Activated naive CD4-positive, alpha-beta T cell treated with anti-CD3 and anti-CD28 coated beads, Interleukin-2, amount 10 ng/mL, durations not matched to agents 7 days and 5 days (primary cell): ENCODE data around the gene PRKCA.

Source experiments
- CTCF ChIA-PET: fragments of 350-600 bp; sonication (Branson Sonifier 250); formaldehyde crosslinking; loops from one replicate; lab custom pipeline; 2021; ENCODE audit warnings: antibody characterized with exemption; lab: Charles Lee
- DNase-seq: peaks from one replicate; pipeline ENCODE4 v3.0.0-alpha.2; 2020
- H3K27ac Mint-ChIP-seq: one replicate; pipeline ENCODE4 v1.8.0; 2021; ENCODE audit warnings: mild to moderate bottlenecking, moderate library complexity, mixed read lengths
- H3K27me3 Mint-ChIP-seq: one replicate; pipeline ENCODE4 v1.8.0; 2021; ENCODE audit warnings: mild to moderate bottlenecking, mixed read lengths
- H3K36me3 Mint-ChIP-seq: one replicate; pipeline ENCODE4 v1.8.0; 2021; ENCODE audit warnings: mixed read lengths
- H3K4me1 Mint-ChIP-seq: one replicate; pipeline ENCODE4 v1.8.0; 2021; ENCODE audit warnings: mixed read lengths
- H3K4me3 Mint-ChIP-seq: one replicate; pipeline ENCODE4 v1.8.0; 2021; ENCODE audit warnings: mild to moderate bottlenecking, moderate library complexity, mixed read lengths
- H3K9me3 Mint-ChIP-seq: one replicate; pipeline ENCODE4 v1.8.0; 2021; ENCODE audit warnings: mixed read lengths

Gene PRKCA

DNA sequence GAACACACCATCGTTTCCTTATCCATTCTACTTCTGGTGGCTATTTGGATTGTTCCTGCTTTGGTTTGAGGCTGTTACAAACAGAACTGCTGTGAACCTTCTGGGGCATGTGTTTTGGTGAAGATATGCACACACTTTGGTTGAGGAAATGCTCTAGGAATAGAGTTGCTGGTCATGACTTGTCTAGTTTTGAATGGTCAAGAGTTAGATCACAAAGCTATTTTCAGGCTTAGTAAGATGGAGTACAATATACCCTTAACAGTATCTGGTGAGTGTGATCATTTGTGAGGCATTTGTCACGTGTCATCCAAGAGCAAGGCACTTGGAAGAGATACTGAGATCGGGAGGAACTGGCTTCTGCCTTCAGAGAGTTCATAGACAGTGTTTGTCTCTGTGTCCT, 485.5 kb downstream of the PRKCA start:
- no peak for DNase-seq
- no peaks in the 10 kb centered on the region for H3K27me3 Mint-ChIP-seq
- H3K4me1 Mint-ChIP-seq: peaks cover 10% of the 10 kb centered on the region
- H3K36me3 Mint-ChIP-seq: peaks cover 52% of the 10 kb centered on the region
- CTCF ChIA-PET: no interaction called here
- H3K4me3 Mint-ChIP-seq: no peak overlapping the region
- H3K27ac Mint-ChIP-seq: peak overlapping the region; percentile 16
- no peaks in the 10 kb centered on the region for H3K9me3 Mint-ChIP-seq

DNA sequence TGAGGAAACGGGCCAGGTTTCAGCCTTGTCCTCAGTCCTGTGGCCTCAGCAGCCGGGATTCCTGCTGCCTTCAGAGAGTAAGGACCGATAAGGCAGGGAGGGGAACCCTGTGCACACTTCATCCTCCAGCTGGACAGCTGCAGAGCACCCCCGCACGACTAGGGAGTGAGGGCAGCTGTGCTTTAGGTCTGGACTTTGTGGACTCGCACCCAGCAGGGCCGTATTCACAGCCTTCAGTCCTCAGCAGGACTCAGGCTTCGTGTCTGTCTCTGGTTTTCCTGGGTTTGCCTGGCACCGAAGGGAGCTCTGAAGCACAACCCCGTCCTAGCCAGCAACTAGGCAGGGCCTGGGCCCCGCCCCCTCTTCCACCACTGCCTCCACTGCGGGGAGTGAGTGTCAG, 486.7 kb downstream of the PRKCA start:
- Mint-ChIP-seq H3K9me3 (no peaks in the 10 kb centered on the region), H3K27me3 (no peaks in the 10 kb centered on the region), H3K4me1 (peaks cover 10% of the 10 kb centered on the region), H3K36me3 (peaks cover 61% of the 10 kb centered on the region), H3K4me3 (no peak overlapping the region), H3K27ac (no peak overlapping the region)
- no peak for DNase-seq
- CTCF ChIA-PET: no interaction called here

DNA sequence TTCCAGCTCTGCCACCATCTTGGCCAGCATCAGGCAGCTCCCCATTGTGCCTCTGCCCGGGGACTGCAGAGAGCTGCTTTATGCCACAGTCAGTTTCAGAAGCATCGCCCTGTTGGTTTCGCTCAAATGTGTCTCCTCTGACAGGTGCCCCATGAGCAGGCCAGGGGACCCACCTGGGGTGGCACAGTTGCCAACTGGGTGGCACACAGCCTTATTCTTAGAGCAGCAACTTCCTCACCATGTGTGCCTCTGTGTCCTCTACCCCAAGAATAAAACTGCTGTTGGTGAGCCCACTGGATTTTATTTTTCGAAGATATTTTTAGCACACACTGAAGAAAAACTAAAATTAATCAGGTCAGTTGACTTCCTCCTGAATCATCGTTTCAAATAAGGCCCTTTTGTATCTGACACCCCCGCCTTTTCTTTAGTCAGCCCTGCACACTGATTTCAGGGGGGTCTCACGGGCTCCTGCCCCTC, 487.6 kb downstream of the PRKCA start:
- H3K36me3 Mint-ChIP-seq: peaks cover 64% of the 10 kb centered on the region
- H3K9me3 Mint-ChIP-seq: no peaks in the 10 kb centered on the region
- CTCF ChIA-PET: no interaction called here
- H3K4me3 Mint-ChIP-seq: no peak overlapping the region
- H3K27me3 Mint-ChIP-seq: no peaks in the 10 kb centered on the region
- no peak overlapping the region for H3K27ac Mint-ChIP-seq
- no peak for DNase-seq
- peaks cover 10% of the 10 kb centered on the region for H3K4me1 Mint-ChIP-seq

DNA sequence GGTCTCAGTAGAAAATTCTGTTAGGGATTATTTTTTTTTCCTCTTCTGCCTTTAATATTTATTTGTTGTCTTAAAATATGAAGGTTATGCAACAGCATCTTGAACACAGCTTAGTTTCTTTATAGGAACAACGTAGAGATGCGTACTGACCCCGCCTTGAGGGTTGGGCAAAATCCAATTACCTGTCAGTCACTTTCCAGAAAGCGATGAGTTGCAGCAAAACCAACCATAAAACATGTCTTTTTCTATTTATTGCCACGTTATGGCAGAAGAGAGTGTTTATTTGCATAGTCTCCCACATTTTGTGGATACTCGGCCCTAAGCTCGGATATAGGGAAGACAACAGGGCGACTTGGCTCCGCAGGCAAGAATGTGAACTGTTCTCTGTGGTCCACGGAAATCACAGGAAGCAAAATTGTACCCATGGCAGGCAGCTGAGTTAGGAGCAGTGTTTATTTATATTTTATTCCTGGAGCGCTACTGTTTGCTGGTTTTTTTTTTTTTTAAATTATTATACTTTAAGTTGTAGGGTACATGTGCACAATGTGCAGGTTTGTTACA, 488.2 kb downstream of the PRKCA start:
- no peak overlapping the region for H3K27ac Mint-ChIP-seq
- H3K4me1 Mint-ChIP-seq: peaks cover 10% of the 10 kb centered on the region
- peaks cover 67% of the 10 kb centered on the region for H3K36me3 Mint-ChIP-seq
- CTCF ChIA-PET: no interaction called here
- H3K9me3 Mint-ChIP-seq: no peaks in the 10 kb centered on the region
- H3K4me3 Mint-ChIP-seq: no peak overlapping the region
- H3K27me3 Mint-ChIP-seq: no peaks in the 10 kb centered on the region
- no peak for DNase-seq

DNA sequence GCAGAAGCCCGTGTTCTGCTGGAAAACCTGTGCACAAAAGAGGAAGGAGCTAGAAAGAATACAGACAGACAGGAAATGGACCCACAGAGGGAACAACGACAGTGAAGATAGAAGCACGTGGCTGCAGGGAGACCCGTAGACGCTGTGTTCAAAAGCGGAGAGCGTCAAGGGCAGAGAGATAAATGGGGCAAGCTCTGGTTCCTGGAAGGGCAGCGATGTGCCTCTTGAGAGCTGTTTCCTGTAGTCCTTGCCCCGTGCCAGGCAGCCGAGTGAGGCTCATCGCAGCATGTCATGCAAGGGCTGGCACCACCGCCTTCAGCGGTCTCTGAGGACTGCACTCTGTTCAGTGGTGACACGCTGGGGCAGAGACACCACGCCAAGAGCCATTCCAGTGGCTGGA, 488.9 kb downstream of the PRKCA start:
- no peak overlapping the region for H3K4me3 Mint-ChIP-seq
- no peaks in the 10 kb centered on the region for H3K27me3 Mint-ChIP-seq
- H3K36me3 Mint-ChIP-seq: peaks cover 69% of the 10 kb centered on the region
- H3K4me1 Mint-ChIP-seq: peaks cover 10% of the 10 kb centered on the region
- H3K9me3 Mint-ChIP-seq: no peaks in the 10 kb centered on the region
- DNase-seq: no peak
- CTCF ChIA-PET: no interaction called here
- H3K27ac Mint-ChIP-seq: peak overlapping the region; percentile 54

DNA sequence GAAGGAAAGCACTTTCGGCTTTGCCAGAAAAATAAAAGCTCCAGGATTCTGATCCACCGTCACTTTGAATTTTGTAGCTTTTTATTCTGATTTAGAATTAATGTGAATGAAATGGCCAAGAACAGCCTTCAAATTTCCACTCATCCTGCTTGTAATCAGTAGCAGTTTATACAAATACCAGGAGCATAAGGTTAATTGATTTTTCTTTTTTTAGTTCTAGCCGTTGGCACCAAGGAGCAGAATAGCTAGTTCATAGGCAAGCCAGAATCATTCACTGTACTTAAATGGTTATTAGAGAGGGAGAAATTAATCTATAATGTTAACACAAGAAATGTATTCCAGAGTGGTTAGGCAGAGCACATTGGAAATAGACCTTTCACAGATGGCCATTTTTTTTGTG, 491.4 kb downstream of the PRKCA start:
- Mint-ChIP-seq H3K36me3 (peaks cover 66% of the 10 kb centered on the region), H3K27me3 (no peaks in the 10 kb centered on the region), H3K9me3 (peaks cover 10% of the 10 kb centered on the region), H3K27ac (no peak overlapping the region), H3K4me3 (no peak overlapping the region), H3K4me1 (peaks cover 10% of the 10 kb centered on the region)
- CTCF ChIA-PET: no interaction called here
- no peak for DNase-seq

DNA sequence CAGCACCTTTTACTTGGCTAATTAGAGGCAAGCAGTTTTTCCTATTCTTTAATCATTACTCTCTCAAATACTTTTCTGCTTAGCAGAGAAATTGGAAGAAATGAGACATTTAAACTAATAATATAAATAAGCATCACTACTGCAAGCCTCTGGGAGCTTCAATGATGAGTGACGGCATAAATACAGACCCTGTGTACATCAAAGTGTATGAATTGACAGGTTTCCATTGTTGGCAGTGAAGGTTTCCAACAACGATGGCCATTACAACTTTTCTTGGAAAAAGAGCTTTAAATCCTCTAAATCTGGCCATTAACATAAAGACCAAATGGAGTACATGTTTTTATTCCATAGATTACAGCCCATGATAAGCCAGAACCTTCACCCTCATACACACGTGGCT, 493.1 kb downstream of the PRKCA start:
- H3K27me3 Mint-ChIP-seq: no peaks in the 10 kb centered on the region
- CTCF ChIA-PET: no interaction called here
- no peak overlapping the region for H3K27ac Mint-ChIP-seq
- no peak overlapping the region for H3K4me3 Mint-ChIP-seq
- H3K9me3 Mint-ChIP-seq: peaks cover 10% of the 10 kb centered on the region
- H3K4me1 Mint-ChIP-seq: peaks cover 9% of the 10 kb centered on the region
- DNase-seq: no peak
- H3K36me3 Mint-ChIP-seq: peaks cover 58% of the 10 kb centered on the region

DNA sequence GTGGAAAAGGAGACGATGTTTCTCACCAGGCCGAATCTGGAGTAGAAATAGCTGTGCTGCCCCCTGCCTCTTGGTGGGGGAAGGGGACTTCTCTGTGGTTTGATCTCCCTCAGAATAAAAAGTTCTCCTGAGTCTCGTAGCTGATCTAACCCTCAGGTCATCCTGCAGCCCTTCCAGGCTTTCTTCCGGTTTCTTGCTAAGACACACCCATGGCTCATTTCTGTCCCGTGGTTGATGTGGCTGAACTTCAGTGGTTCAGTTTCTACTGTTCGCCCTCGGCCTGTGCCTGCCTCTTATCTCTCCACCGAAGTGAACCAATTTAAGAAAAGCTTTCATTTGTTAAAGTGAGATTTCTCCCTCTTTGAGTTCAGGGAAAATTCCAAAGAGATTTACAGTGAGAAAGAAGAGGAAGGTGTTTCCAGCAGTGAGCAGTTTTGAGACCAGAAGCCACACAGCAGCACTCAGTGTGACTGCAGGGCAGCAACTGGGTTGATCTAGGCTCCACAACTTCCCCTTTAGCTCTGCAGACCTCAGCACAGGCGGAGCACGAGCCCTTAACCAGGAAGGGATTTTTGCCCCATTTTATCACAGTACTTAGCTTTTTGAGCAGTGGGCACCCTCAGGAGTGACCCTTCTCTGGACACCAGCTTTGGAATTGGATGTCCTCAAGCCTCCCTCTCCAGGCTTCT, 497.6 kb downstream of the PRKCA start:
- CTCF ChIA-PET: no interaction called here
- Mint-ChIP-seq H3K27me3 (no peaks in the 10 kb centered on the region), H3K4me1 (no peaks in the 10 kb centered on the region), H3K9me3 (peaks cover 10% of the 10 kb centered on the region), H3K27ac (no peak overlapping the region), H3K36me3 (peaks cover 46% of the 10 kb centered on the region), H3K4me3 (no peak overlapping the region)
- no peak for DNase-seq

DNA sequence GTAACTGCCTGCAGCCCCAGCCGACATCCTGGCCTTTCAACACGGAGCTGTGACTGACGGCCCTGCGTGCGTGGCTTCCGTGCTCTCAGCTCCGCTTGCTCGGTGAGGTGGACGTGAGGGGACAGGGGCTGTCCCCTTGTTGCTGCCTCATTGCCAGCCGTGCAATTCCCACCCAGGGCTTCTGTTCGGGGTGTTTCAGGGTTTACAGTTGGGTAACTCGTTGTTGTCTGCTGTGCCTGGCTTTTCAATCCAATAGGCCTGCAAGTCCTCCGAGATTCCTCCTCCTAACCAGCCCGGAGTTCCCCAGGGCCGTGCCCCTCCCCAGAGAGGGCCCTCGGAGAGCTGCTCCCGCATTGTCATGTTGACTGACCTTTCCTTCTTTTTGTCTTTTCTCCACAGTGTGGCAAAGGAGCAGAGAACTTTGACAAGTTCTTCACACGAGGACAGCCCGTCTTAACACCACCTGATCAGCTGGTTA, 501.1 kb downstream of the PRKCA start:
- CTCF ChIA-PET: interaction anchor here (0.9 kb wide), 1 partner anchor 12 kb away, joined by 3 read pairs; no protein-coding TSS in a partner anchor
- Mint-ChIP-seq H3K27ac (peak overlapping the region; percentile 74), H3K4me3 (no peak overlapping the region), H3K4me1 (peaks cover 18% of the 10 kb centered on the region), H3K36me3 (peaks cover 38% of the 10 kb centered on the region), H3K9me3 (no peaks in the 10 kb centered on the region), H3K27me3 (no peaks in the 10 kb centered on the region)
- no peak for DNase-seq

DNA sequence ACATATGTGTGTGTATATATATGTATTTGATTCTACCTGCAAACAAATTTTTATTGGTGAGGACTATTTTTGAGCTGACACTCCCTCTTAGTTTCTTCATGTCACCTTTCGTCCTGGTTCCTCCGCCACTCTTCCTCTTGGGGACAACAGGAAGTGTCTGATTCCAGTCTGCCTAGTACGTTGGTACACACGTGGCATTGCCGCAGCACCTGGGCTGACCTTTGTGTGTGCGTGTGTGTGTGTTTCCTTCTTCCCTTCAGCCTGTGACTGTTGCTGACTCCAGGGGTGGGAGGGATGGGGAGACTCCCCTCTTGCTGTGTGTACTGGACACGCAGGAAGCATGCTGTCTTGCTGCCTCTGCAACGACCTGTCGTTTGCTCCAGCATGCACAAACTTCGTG, 503.2 kb downstream of the PRKCA start:
- DNase-seq: no peak
- CTCF ChIA-PET: no interaction called here
- no peak overlapping the region for H3K27ac Mint-ChIP-seq
- no peak overlapping the region for H3K4me3 Mint-ChIP-seq
- no peaks in the 10 kb centered on the region for H3K27me3 Mint-ChIP-seq
- peaks cover 18% of the 10 kb centered on the region for H3K4me1 Mint-ChIP-seq
- H3K36me3 Mint-ChIP-seq: peaks cover 36% of the 10 kb centered on the region
- no peaks in the 10 kb centered on the region for H3K9me3 Mint-ChIP-seq

DNA sequence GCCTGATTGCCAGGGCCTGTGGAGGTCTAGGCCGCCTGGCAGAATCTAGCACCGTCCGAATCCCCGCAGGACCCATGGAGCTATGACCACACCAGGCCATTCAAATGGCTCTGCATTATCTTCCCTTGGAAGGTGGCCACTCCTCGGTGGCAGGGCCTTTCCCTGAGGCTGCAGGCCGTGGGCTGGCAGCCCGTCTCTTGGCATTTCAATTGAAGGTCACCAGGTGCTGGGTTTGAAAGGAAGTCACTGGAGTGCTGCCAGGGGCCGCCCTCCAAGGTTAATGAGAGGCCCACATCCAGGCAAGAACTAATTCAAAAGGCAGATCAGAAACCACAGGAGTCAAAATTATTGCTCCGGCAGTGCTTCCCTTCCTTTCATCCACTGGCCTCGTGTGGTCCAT, 504.8 kb downstream of the PRKCA start:
- peaks cover 4% of the 10 kb centered on the region for H3K27me3 Mint-ChIP-seq
- no peak overlapping the region for H3K4me3 Mint-ChIP-seq
- H3K4me1 Mint-ChIP-seq: peaks cover 18% of the 10 kb centered on the region
- CTCF ChIA-PET: no interaction called here
- H3K9me3 Mint-ChIP-seq: no peaks in the 10 kb centered on the region
- no peak for DNase-seq
- peak overlapping the region; percentile 72 for H3K27ac Mint-ChIP-seq
- peaks cover 36% of the 10 kb centered on the region for H3K36me3 Mint-ChIP-seq

DNA sequence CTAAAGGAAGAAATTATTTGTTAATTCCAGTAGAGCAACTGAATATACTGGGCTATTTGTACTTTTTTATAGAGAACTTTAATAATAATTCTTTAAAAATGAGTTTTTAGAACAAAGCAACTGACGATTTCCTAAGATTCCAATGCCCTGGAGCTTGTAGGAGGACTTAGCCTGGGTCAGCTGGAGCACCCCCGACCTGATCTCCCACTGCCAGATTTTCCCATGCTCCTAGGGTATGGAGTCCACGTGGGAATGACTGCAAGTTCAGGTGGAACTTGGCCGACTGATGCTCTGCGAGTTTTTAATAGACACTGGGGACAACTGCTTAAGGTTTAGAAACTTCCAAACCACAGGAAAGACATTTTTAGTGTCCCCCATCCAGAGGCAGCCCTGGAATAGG, 507.0 kb downstream of the PRKCA start:
- peaks cover 27% of the 10 kb centered on the region for H3K36me3 Mint-ChIP-seq
- CTCF ChIA-PET: no interaction called here
- H3K27ac Mint-ChIP-seq: no peak overlapping the region
- no peaks in the 10 kb centered on the region for H3K9me3 Mint-ChIP-seq
- peaks cover 9% of the 10 kb centered on the region for H3K27me3 Mint-ChIP-seq
- H3K4me1 Mint-ChIP-seq: peaks cover 18% of the 10 kb centered on the region
- DNase-seq: no peak
- no peak overlapping the region for H3K4me3 Mint-ChIP-seq

DNA sequence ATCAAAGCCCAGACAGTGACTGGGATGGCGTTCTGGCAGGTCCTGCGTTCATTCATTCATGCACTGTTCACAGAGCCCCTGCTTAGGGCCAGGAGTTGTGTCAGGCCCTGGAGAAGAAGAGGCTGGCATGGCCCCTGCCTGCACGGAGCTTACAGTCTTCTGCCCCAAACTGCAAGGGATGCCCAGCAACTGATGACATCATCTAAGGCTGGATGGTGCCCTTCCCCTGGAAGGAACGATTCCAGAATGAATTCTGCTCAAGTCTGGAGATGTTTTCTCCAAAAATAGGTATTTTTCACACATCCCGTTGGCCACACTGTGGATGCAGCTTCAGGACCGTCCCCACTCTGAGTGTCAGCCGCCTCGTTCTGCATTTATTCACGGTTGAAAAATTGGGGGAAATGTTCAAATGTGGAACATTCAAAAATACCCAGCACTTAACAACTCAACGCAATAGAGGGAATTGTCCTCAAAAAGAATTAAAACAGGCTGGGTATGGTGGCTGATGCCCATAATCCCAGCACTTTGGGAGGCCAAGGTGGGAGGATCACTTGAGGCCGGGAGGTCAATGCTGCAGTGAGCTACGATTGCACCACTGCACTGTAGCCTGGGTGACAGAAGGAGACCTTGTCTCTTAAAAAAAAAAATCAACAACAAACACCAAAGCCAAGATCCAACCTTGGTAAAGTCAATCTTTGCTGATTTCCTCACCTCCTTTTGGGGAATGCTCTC, 508.7 kb downstream of the PRKCA start:
- DNase-seq: no peak
- peaks cover 15% of the 10 kb centered on the region for H3K36me3 Mint-ChIP-seq
- no peak overlapping the region for H3K27ac Mint-ChIP-seq
- H3K4me3 Mint-ChIP-seq: no peak overlapping the region
- peaks cover 10% of the 10 kb centered on the region for H3K4me1 Mint-ChIP-seq
- CTCF ChIA-PET: no interaction called here
- H3K9me3 Mint-ChIP-seq: no peaks in the 10 kb centered on the region
- H3K27me3 Mint-ChIP-seq: peaks cover 9% of the 10 kb centered on the region

DNA sequence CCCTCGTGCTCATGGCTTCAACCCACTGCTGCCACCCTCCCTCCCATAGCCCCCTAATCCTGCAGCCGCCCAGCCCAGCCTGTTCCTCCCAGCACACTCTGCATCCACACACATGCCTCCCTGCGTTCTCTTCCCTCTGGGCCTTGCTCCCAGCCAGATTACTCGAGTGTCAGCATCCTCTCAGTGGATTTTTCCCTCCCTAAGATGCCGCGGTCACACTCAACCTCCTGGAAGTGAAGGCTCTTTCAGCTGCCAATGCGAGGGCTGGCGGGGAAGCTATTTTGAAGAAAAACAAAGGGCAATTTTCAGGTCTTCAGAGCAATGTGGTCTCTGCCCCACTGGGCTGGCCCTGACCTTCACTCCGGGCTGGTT, 509.3 kb downstream of the PRKCA start:
- Mint-ChIP-seq H3K4me3 (no peak overlapping the region), H3K4me1 (peaks cover 10% of the 10 kb centered on the region), H3K9me3 (no peaks in the 10 kb centered on the region), H3K27me3 (peaks cover 9% of the 10 kb centered on the region), H3K27ac (no peak overlapping the region), H3K36me3 (peaks cover 9% of the 10 kb centered on the region)
- CTCF ChIA-PET: no interaction called here
- DNase-seq: no peak

DNA sequence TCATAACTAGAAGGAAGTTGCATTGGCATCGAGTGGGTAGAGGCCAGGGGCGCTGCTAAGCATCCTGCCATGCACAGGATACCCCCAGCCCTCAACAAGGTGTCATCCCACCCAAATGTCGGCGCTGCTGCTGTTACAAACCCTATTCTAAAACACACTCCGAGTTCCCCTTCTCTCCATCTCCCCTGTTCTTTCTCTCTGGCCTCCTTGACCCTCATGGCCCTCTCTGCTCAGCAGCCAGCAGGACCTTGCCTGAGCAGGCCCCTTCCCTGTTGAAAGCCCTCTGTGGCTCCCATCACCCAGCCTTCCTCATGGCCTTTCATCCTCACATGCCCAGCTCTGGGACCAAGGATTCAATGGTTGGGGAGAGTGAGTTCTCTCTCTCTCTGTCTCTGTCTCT, 510.2 kb downstream of the PRKCA start:
- CTCF ChIA-PET: no interaction called here
- no peak for DNase-seq

More for the DNA sequence above, 510.2 kb downstream of the PRKCA start:
- H3K9me3 Mint-ChIP-seq: peaks cover 2% of the 10 kb centered on the region
- H3K4me1 Mint-ChIP-seq: peaks cover 9% of the 10 kb centered on the region
- H3K27ac Mint-ChIP-seq: no peak overlapping the region
- H3K36me3 Mint-ChIP-seq: peaks cover 7% of the 10 kb centered on the region
- H3K27me3 Mint-ChIP-seq: peaks cover 9% of the 10 kb centered on the region
- H3K4me3 Mint-ChIP-seq: no peak overlapping the region
